HG03439 (cell line): ENCODE results near the gene MOGAT2.

Source experiments
- ATAC-seq: cut with Tn5 transposase; IDR thresholded peaks from one replicate; pipeline ENCODE4 v1.9.1; 2021; ENCODE audit warnings: mild to moderate bottlenecking, moderate library complexity; ENCODE audit not compliant: unreplicated experiment

MOGAT2 gene

GRCh38 chr11:75776546-75776945 lies 58.9 kb downstream of the MOGAT2 start:
- ATAC-seq, result no peak

- no peak for ATAC-seq
These were observed 59.9 kb downstream of the MOGAT2 start for GRCh38 chr11:75777461-75778110.

- ATAC-seq, result no peak
These were observed 61.3 kb downstream of the MOGAT2 start for GRCh38 chr11:75778962-75779361.

- no peak for ATAC-seq
These were observed 62.3 kb downstream of the MOGAT2 start for GRCh38 chr11:75779960-75780359.

- no peak for ATAC-seq
These were observed 63.2 kb downstream of the MOGAT2 start for GRCh38 chr11:75780888-75781287.

- ATAC-seq, result no peak
These were observed 63.7 kb downstream of the MOGAT2 start for GRCh38 chr11:75781296-75781695.

GRCh38 chr11:75781831-75782230 lies 64.2 kb downstream of the MOGAT2 start:
- ATAC-seq, result no peak
